GM10248 (cell line): ENCODE data around the gene IGSF9B.

Source experiments
- CTCF ChIA-PET: fragments of 300-600 bp; sonication (Branson Sonifier 250); formaldehyde crosslinking; extraction: SDS; loops from one replicate; lab custom pipeline; 2021; ENCODE audit warnings: antibody characterized with exemption; lab: Yijun Ruan, JAX
- POLR2A ChIA-PET: fragments of 350-650 bp; sonication (Branson Sonifier 250); formaldehyde crosslinking; extraction: SDS; loops from one replicate; lab custom pipeline; 2020; ENCODE audit warnings: antibody characterized with exemption; lab: Yijun Ruan, JAX
- DNase-seq: peaks from one replicate; pipeline ENCODE4 v3.0.0; 2012; ENCODE audit errors: extremely low spot score
- TF ChIP-seq, protein P1 (sequence below): IDR thresholded peaks from 2 replicates; pipeline ENCODE4 v1.5.1; 2012; ENCODE audit warnings: mild to moderate bottlenecking, low read depth; ENCODE audit errors: extremely low read depth, missing control alignments, control extremely low read depth

IGSF9B gene

DNA sequence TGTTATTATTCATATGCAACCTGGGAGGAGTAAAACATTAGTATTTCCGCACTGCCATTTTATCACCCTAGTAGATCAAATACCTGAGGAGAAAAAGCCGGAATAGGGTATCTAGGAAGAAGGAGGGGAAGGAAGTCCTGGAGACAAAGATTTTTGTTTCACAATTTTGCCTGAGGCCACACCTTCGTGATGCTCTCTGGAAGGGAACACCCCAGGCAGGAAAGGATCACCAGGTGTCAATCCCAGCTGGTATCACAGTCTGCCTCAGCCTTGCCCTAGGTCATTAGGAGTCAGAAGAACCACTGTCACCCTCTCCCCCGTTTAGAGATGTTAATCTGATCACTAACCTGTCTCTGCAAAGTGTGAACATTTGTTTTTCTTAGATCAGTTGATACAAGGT lies 35.4 kb upstream of the IGSF9B start:
- DNase-seq: no peak
- POLR2A ChIA-PET: no interaction called here
- TF ChIP-seq, protein P1, sequence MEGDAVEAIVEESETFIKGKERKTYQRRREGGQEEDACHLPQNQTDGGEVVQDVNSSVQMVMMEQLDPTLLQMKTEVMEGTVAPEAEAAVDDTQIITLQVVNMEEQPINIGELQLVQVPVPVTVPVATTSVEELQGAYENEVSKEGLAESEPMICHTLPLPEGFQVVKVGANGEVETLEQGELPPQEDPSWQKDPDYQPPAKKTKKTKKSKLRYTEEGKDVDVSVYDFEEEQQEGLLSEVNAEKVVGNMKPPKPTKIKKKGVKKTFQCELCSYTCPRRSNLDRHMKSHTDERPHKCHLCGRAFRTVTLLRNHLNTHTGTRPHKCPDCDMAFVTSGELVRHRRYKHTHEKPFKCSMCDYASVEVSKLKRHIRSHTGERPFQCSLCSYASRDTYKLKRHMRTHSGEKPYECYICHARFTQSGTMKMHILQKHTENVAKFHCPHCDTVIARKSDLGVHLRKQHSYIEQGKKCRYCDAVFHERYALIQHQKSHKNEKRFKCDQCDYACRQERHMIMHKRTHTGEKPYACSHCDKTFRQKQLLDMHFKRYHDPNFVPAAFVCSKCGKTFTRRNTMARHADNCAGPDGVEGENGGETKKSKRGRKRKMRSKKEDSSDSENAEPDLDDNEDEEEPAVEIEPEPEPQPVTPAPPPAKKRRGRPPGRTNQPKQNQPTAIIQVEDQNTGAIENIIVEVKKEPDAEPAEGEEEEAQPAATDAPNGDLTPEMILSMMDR: no peak
- CTCF ChIA-PET: interaction anchor here (1.3 kb wide), 1 partner anchor 12 kb away, joined by 3 read pairs; no protein-coding TSS in a partner anchor

- TF ChIP-seq, protein P1: no peak
- POLR2A ChIA-PET: no interaction called here
- CTCF ChIA-PET: interaction anchor here (1.3 kb wide), 1 partner anchor 11 kb away, joined by 3 read pairs; no protein-coding TSS in a partner anchor
- DNase-seq: no peak
These were observed 34.3 kb upstream of the IGSF9B start for GRCh38 chr11:133991101-133991500.

DNA sequence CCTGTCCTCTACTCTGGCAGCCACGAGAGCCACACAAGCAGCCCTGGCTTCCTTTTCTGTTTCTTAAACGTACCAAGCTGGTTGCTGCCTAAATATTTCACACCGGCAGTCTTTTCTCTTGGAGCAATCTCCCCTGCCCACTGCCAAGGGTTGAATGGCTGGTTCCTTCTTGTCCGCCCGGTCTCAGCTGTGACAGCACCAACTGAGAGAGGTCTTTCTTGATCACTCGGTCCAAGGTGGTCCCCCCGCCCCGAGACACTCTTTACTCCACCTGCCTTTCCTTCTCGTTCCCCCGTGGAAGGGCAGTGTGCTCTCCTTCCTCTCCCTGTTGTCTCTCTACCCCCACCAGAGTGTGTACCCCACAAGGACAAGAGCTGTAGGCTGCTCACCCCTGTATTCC lies 33.7 kb upstream of the IGSF9B start:
- TF ChIP-seq, protein P1: no peak
- POLR2A ChIA-PET: no interaction called here
- CTCF ChIA-PET: no interaction called here
- DNase-seq: no peak

- no peak for DNase-seq
- CTCF ChIA-PET: interaction anchor here (1.1 kb wide), 1 partner anchor 62 kb away, joined by 3 read pairs; no protein-coding TSS in a partner anchor
- TF ChIP-seq, protein P1: no peak
- POLR2A ChIA-PET: no interaction called here
These were observed 32.1 kb upstream of the IGSF9B start for GRCh38 chr11:133988686-133989410.

DNA sequence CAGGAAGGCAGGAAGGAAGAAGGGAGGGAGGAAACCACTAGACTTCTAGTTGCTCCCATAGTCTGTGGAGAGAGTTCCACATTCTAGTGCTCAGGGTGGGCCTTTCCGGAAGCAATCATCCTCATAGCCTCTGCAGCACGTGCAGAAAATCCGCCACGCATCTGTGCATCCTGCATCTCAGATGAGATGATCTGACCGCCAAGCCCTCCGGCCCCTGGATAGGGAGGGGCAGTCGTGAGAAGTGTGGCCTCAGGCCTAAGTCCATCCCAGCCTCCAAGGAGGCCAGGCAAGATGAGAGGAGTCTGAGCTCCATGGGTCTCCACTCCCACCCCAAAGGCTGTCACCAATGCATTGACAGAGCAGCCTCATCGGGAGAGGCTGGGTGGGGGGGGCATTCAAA lies 30.4 kb upstream of the IGSF9B start:
- CTCF ChIA-PET: interaction anchor here (0.8 kb wide), 1 partner anchor 18 kb away, joined by 4 read pairs; no protein-coding TSS in a partner anchor
- POLR2A ChIA-PET: no interaction called here
- no peak for DNase-seq
- TF ChIP-seq, protein P1: no peak

- POLR2A ChIA-PET: no interaction called here
- CTCF ChIA-PET: interaction anchor here (1.0 kb wide), 1 partner anchor 11 kb away, joined by 3 read pairs; no protein-coding TSS in a partner anchor
- TF ChIP-seq, protein P1: no peak
- DNase-seq: no peak
These were observed 29.5 kb upstream of the IGSF9B start for GRCh38 chr11:133985981-133986944.
